HG03095 (cell line): ENCODE data around the gene HIVEP3.

ENCODE experiments used
- ATAC-seq: cut with Tn5 transposase; IDR thresholded peaks from one replicate; pipeline ENCODE4 v1.9.1; 2021; ENCODE audit warnings: moderate library complexity; ENCODE audit not compliant: unreplicated experiment

Gene HIVEP3

GRCh38 chr1:41510531-41511238 lies 408.0 kb downstream of the HIVEP3 start:
- ATAC-seq: no peak

GRCh38 chr1:41509270-41509671 lies 409.5 kb downstream of the HIVEP3 start:
- no peak for ATAC-seq

GRCh38 chr1:41508290-41508689 lies 410.4 kb downstream of the HIVEP3 start:
- ATAC-seq: no peak

GRCh38 chr1:41507836-41508235 lies 410.9 kb downstream of the HIVEP3 start:
- no peak for ATAC-seq

GRCh38 chr1:41507110-41507720 lies 411.5 kb downstream of the HIVEP3 start:
- ATAC-seq: no peak

- no peak for ATAC-seq
These were observed 414.3 kb downstream of the HIVEP3 start for GRCh38 chr1:41504114-41505035.

- ATAC-seq: no peak
These were observed 415.1 kb downstream of the HIVEP3 start for GRCh38 chr1:41503538-41504113.

- ATAC-seq: no peak
These were observed 415.8 kb downstream of the HIVEP3 start for GRCh38 chr1:41502912-41503311.

GRCh38 chr1:41501581-41501980 lies 417.1 kb downstream of the HIVEP3 start:
- ATAC-seq: no peak

- ATAC-seq: no peak
These were observed 417.8 kb downstream of the HIVEP3 start for GRCh38 chr1:41500781-41501518.

- ATAC-seq: no peak
These were observed 418.3 kb downstream of the HIVEP3 start for GRCh38 chr1:41500378-41500777.

- ATAC-seq: no peak
These were observed 419.1 kb downstream of the HIVEP3 start for GRCh38 chr1:41499591-41499990.

GRCh38 chr1:41498804-41499203 lies 419.9 kb downstream of the HIVEP3 start:
- ATAC-seq: no peak

- no peak for ATAC-seq
These were observed 420.3 kb downstream of the HIVEP3 start for GRCh38 chr1:41498391-41498790.

- no peak for ATAC-seq
These were observed 421.2 kb downstream of the HIVEP3 start for GRCh38 chr1:41497461-41498030.

- ATAC-seq: no peak
These were observed 421.7 kb downstream of the HIVEP3 start for GRCh38 chr1:41497056-41497440.

GRCh38 chr1:41496080-41497055 lies 422.4 kb downstream of the HIVEP3 start:
- ATAC-seq: no peak

- ATAC-seq: no peak
These were observed 423.3 kb downstream of the HIVEP3 start for GRCh38 chr1:41495210-41495948.
